Stimulated activated CD8-positive, alpha-beta memory T cell treated with anti-CD3 and anti-CD28 coated beads, Interleukin-15, amount 100 ng/mL, for 48 hours (primary cell): ENCODE measurements around the gene COL23A1.
"Not testable (repeated sequence)": the region's sequence is repeated elsewhere in the genome, so short reads cannot be mapped to it uniquely, and the experiment has no call there.

Experiments
- DNase-seq, 2 donors: peaks; one replicate each; pipeline ENCODE4 v3.0.0-alpha.2; 2020; ENCODE audit warnings: low read depth in 2 of 2

The COL23A1 gene

GRCh38 chr5:178588769-178589168, 1.4 kb downstream of the COL23A1 start:
- DNase-seq = no peak

GRCh38 chr5:178587763-178588611, 2.2 kb downstream of the COL23A1 start:
- no peak for DNase-seq

- no peak for DNase-seq
These were observed 3.8 kb downstream of the COL23A1 start for GRCh38 chr5:178586396-178586795.

- DNase-seq = not testable (repeated sequence)
These were observed 4.8 kb downstream of the COL23A1 start for GRCh38 chr5:178585421-178585820.

- DNase-seq = no peak
These were observed 6.9 kb downstream of the COL23A1 start for GRCh38 chr5:178583279-178583678.

GRCh38 chr5:178582291-178582690, 7.9 kb downstream of the COL23A1 start:
- no peak for DNase-seq

- DNase-seq = no peak
These were observed 8.6 kb downstream of the COL23A1 start for GRCh38 chr5:178581621-178582020.

GRCh38 chr5:178580271-178580955, 9.8 kb downstream of the COL23A1 start:
- DNase-seq = no peak

- no peak for DNase-seq
These were observed 12.2 kb downstream of the COL23A1 start for GRCh38 chr5:178577944-178578343.

GRCh38 chr5:178577376-178577839, 12.8 kb downstream of the COL23A1 start:
- no peak for DNase-seq

GRCh38 chr5:178576591-178577351, 13.4 kb downstream of the COL23A1 start:
- DNase-seq = no peak

- no peak for DNase-seq
These were observed 17.0 kb downstream of the COL23A1 start for GRCh38 chr5:178573216-178573615.

- no peak for DNase-seq
These were observed 17.6 kb downstream of the COL23A1 start for GRCh38 chr5:178572617-178573016.

- no peak for DNase-seq
These were observed 20.7 kb downstream of the COL23A1 start for GRCh38 chr5:178569485-178569884.

- no peak for DNase-seq
These were observed 25.2 kb downstream of the COL23A1 start for GRCh38 chr5:178564811-178565550.

- DNase-seq = no peak
These were observed 25.8 kb downstream of the COL23A1 start for GRCh38 chr5:178564397-178564796.

GRCh38 chr5:178563621-178564020, 26.6 kb downstream of the COL23A1 start:
- no peak for DNase-seq

- DNase-seq = no peak
These were observed 28.4 kb downstream of the COL23A1 start for GRCh38 chr5:178561746-178562264.

- no peak for DNase-seq
These were observed 29.3 kb downstream of the COL23A1 start for GRCh38 chr5:178560911-178561310.

- DNase-seq = no peak
These were observed 32.8 kb downstream of the COL23A1 start for GRCh38 chr5:178557416-178557815.

- DNase-seq = no peak
These were observed 34.4 kb downstream of the COL23A1 start for GRCh38 chr5:178555771-178556211.
